Measurements from ENCODE around the gene DCST2. TPM values are rescaled to one million over a fixed set of nuclear protein-coding genes. Genes with fewer than 3 reads are reported as not detected.
A peak's percentile ranks its signal among the peaks of the same experiment; 100 is the strongest.

DCST2 gene
- total and polyA plus RNA-seq, 2 of the 8 experiments (the other 6 are each of a cell fraction or from before 2014, with no cell fraction given), result 0.43 to 2.1 TPM

DNA sequence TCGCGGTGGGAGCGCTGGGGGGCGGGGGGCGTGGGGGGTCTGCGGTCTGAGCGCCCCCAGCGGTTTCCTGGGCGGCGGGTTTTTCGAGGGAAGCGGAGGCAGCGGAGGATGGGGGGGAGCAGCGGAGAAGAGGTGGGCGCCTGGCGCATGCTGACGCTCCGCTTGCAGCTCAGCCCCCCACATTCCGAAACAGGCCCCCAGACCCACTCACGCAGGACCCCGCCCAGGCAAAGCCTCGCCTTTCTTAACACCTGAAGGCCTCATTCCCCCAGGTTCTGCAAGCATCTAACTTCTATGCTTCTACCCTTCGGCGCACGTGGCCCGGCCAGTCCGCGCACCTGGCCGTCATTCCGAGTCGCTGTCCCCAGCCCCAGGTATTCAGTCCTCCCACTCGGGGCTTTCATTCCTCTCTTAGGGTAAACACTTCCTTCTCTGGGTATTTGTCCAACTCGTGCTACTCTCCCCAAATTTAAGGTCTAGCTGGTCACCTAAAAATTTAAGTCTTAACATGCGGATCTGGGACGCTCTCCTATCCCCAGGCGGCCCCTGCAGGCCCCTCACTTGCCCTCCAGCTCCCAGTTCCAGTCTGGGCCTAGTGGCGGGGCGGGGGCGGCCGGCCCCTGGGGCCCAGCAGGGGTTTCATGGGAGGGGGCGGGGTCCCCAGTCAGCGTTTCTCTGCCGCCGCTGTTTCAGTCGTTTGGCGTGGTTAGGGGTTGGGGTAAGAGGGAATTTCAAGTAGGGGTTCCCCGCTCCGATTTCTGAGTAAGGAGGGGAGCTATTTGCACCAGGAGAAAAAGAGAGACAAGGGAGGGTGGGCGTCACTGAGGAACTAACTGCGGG, 33.8 kb downstream of the DCST2 start:
- DNase-seq (ENCODE audit: low read depth in 1 of 2, low spot score in 2 of 2) (peak in 1 of 2 experiments; percentile 85), FAIRE-seq (no peak)
- WGBS, 2 experiments (ENCODE audit: extremely low coverage in 1 of 2, insufficient coverage in 1 of 2, insufficient read length in 1 of 2, insufficient replicate concordance in 2 of 2, low coverage in 1 of 2, low lambda C conversion rate in 2 of 2, missing lambda C conversion rate in 1 of 2), result 2% methylated on average over 24 of the region's 50 CpGs; no CpG with 5 or more reads in 1 of the 2 experiments
- H3K4me2 ChIP-seq (ENCODE audit: insufficient read depth in 1 of 2, low read depth in 2 of 2, low read length in 2 of 2), result peak overlapping the region; percentile 79 to 91
- H4K5ac ChIP-seq (ENCODE audit: insufficient read length, low read depth, low read length), result peak overlapping the region; percentile 93
- H3K36me3 ChIP-seq (ENCODE audit: control insufficient read depth in 2 of 4, insufficient read depth in 4 of 4, low read length in 3 of 4), result no peaks in the 10 kb centered on the region
- peak overlapping the region; percentile 91 for H3K56ac ChIP-seq (replicated peaks; ENCODE audit: insufficient read length, low read depth, low read length)
- peak overlapping the region; percentile 99 for H4K91ac ChIP-seq (replicated peaks; ENCODE audit: insufficient read length, low read length)
- peaks cover 0 to 19% of the 10 kb centered on the region in 2 experiments; a peak in 2 of 4 replicates for H3K79me2 ChIP-seq (ENCODE audit: control insufficient read depth in 1 of 2, insufficient read depth in 2 of 2, low read length in 2 of 2)
- H3K18ac ChIP-seq (ENCODE audit: extremely low read depth, low read length), result peak overlapping the region; percentile 99
- peak overlapping the region; percentile 7; the same call in 1 of the 2 replicates for H2AFZ ChIP-seq (ENCODE audit: low read length)
- peaks cover 6 to 10% (median 8%) of the 10 kb centered on the region in 4 experiments for H3K4me1 ChIP-seq (replicated peaks in 1 of 4; ENCODE audit: control insufficient read depth in 3 of 4, insufficient read depth in 4 of 4, low read length in 3 of 4)
- no peak overlapping the region for H3K23ac ChIP-seq (ENCODE audit: insufficient read length)
- CTCF ChIA-PET (ENCODE audit: partially characterized antibody), result interaction anchor here (0.6 to 14.0 kb wide), 13 partner anchors 15 to 134 kb away, joined by 3 to 334 read pairs (median 11); partner anchors contain the start of genes ADAM15, CKS1B, EFNA4 and FLAD1
- peak overlapping the region; percentile 36 for H3K4ac ChIP-seq (replicated peaks; ENCODE audit: insufficient read length, low read depth, low read length)
- H2AK5ac ChIP-seq (ENCODE audit: low read depth, low read length), result peak overlapping the region; percentile 97
- peak overlapping the region; percentile 22 for H4K8ac ChIP-seq (ENCODE audit: extremely low read depth, insufficient read depth, low read length)
- H3K9ac ChIP-seq (replicated peaks in 1 of 4; ENCODE audit: extremely low read depth in 1 of 4, low read depth in 3 of 4, low read length in 3 of 4), result peak overlapping the region in 2 of 4 experiments; percentile 63; a peak in 4 of 7 replicates
- peak overlapping the region; percentile 77; the same call in 1 of the 2 replicates for H3K27ac ChIP-seq (ENCODE audit: low read depth, low read length)
- H3K27me3 ChIP-seq (replicated peaks in 1 of 4; ENCODE audit: control insufficient read depth in 3 of 4, extremely low read depth in 1 of 4, insufficient read depth in 3 of 4, low read length in 3 of 4), result no peaks in the 10 kb centered on the region
- POLR2A ChIA-PET (ENCODE audit: partially characterized antibody), result interaction anchor here (1.0 to 42.8 kb wide), 9 partner anchors 12 to 129 kb away, joined by 3 to 702 read pairs (median 6); partner anchors contain the start of genes ADAM15, CKS1B, FLAD1 and PBXIP1
- no peak overlapping the region for H3K14ac ChIP-seq (ENCODE audit: insufficient read length)
- peaks cover 0 to 2% of the 10 kb centered on the region in 2 experiments for H4K20me1 ChIP-seq (replicated peaks in 1 of 2; ENCODE audit: control insufficient read depth in 1 of 2, insufficient read depth in 2 of 2, low read length in 2 of 2)
- no peaks in the 10 kb centered on the region for H3K79me1 ChIP-seq (ENCODE audit: low read depth, low read length)
- peak overlapping the region; percentile 88; the same call in 1 of the 2 replicates for H2BK15ac ChIP-seq (ENCODE audit: low read length)
- no peaks in the 10 kb centered on the region for H3K9me3 ChIP-seq (ENCODE audit: insufficient read depth in 2 of 2, low read depth in 1 of 2, low read length in 1 of 2)
- peak overlapping the region; percentile 90; the same call in 1 of the 2 replicates for H2BK20ac ChIP-seq (ENCODE audit: low read length)
- peak overlapping the region; percentile 93 for H2BK120ac ChIP-seq (replicated peaks; ENCODE audit: low read depth, low read length)
- H3K4me3 ChIP-seq (ENCODE audit: extremely low read depth in 1 of 4, insufficient read depth in 2 of 4, low read depth in 3 of 4, low read length in 4 of 4), result peak overlapping the region; percentile 55 to 68 (median 58)
- H2BK12ac ChIP-seq (ENCODE audit: low read depth, low read length), result peak overlapping the region; percentile 96; the same call in 1 of the 2 replicates
- peaks cover 18% of the 10 kb centered on the region; the same call in 1 of the 2 replicates for H3K23me2 ChIP-seq (ENCODE audit: low read depth, low read length)
- H2BK5ac ChIP-seq (ENCODE audit: low read depth, low read length), result peak overlapping the region; percentile 97
- TF ChIP-seq TCF12 (IDR thresholded peaks at IDR 0.05; ENCODE audit: low read depth, low read length) (peak; percentile 48; the same call in 1 of the 2 replicates), YY1 (IDR thresholded peaks at IDR 0.05; ENCODE audit: low read depth, low read length) (no peak), TAF7 (optimal IDR thresholded peaks at IDR 0.05; ENCODE audit: borderline replicate concordance, low read depth, low read length) (peak; percentile 54), TAF1 (IDR thresholded peaks at IDR 0.05; ENCODE audit: low read depth, low read length) (peak; percentile 48; the same call in 1 of the 2 replicates), RBBP5 (IDR thresholded peaks at IDR 0.05; ENCODE audit: borderline replicate concordance, low read depth, low read length) (no peak), ZNF274 (IDR thresholded peaks at IDR 0.05; ENCODE audit: borderline replicate concordance, extremely low read depth, low read length) (no peak), HDAC6 (IDR thresholded peaks at IDR 0.05; ENCODE audit: low read depth, low read length) (no peak), CHD1 (IDR thresholded peaks at IDR 0.05; ENCODE audit: low read depth, low read length) (no peak), KDM5A (IDR thresholded peaks at IDR 0.05; ENCODE audit: low read length) (no peak)

Measured in H1 (cell line).